Upper lobe of left lung (tissue), 6 donors: ENCODE measurements around the gene RINL. TPM values are rescaled to one million over a fixed set of nuclear protein-coding genes. Genes with fewer than 3 reads are reported as not detected.
A peak's percentile ranks its signal among the peaks of the same experiment; 100 is the strongest.

Experiments
- ATAC-seq, 2 donors: fragments of 200-7000 bp; cut with Tn5 transposase; one replicate each; pipeline ENCODE4 v1.9.1; 2022; ENCODE audit warnings: mild to moderate bottlenecking in 2 of 2, moderate library complexity in 2 of 2; ENCODE audit not compliant: low FRiP score in 2 of 2
- DNase-seq, 2 donors: peaks; one replicate each; pipeline ENCODE4 v3.0.0-alpha.2; 2019 to 2020
- H3K27ac ChIP-seq, 4 donors: fragments of 200-600 bp; sonication (generic); one replicate each; pipeline ENCODE4 v1.5.1; 2016 to 2019
- H3K27me3 ChIP-seq, 4 donors: fragments of 200-600 bp; sonication (generic); one replicate each; pipeline ENCODE4 v1.5.1; 2017 to 2019
- H3K36me3 ChIP-seq, 4 donors: fragments of 200-600 bp; sonication (generic); one replicate each; pipeline ENCODE4 v1.5.1; 2016 to 2019
- H3K4me1 ChIP-seq, 4 donors: fragments of 200-600 bp; sonication (generic); one replicate each; pipeline ENCODE4 v1.5.1; 2018 to 2019
- H3K4me3 ChIP-seq, 4 donors: fragments of 200-600 bp; sonication (generic); one replicate each; pipeline ENCODE4 v1.5.1; 2017 to 2019; ENCODE audit warnings: mild to moderate bottlenecking in 2 of 4, moderate library complexity in 1 of 4
- H3K9me3 ChIP-seq, 4 donors: fragments of 200-600 bp; sonication (generic); one replicate each; pipeline ENCODE4 v1.5.1; 2018 to 2019
- CTCF ChIP-seq, 6 experiments: fragments of 450-650 bp in 4 of 6; fragments of 200-600 bp in 2 of 6; sonication (generic) in 2 of 6; IDR thresholded peaks; one replicate each; pipeline ENCODE4 v1.5.1; 2016 to 2019; ENCODE audit warnings: antibody characterized with exemption in 6 of 6
- EP300 ChIP-seq, 4 donors: sonication (generic); formaldehyde crosslinking; IDR thresholded peaks; one replicate each; pipeline ENCODE4 v1.5.1; 2017; ENCODE audit warnings: antibody characterized with exemption in 4 of 4, control low read depth in 2 of 4
- POLR2A ChIP-seq, 4 donors: fragments of 450-650 bp; IDR thresholded peaks; one replicate each; pipeline ENCODE4 v1.5.1; 2016 to 2017; ENCODE audit warnings: antibody characterized with exemption in 4 of 4, mild to moderate bottlenecking in 2 of 4
- POLR2AphosphoS5 ChIP-seq, 2 donors: sonication (generic); formaldehyde crosslinking; IDR thresholded peaks; one replicate each; pipeline ENCODE4 v1.5.1; 2017; ENCODE audit warnings: antibody characterized with exemption in 2 of 2
- WGBS, 2 donors: methylation state at CpG; one replicate each; pipeline ENCODE4 v1.1.5; 2017 to 2018; 5-methylcytosine and 5-hydroxymethylcytosine counted together
- total RNA-seq, 6 donors: library from RNA; depleted of rRNA in 4 of 6; stranded (reverse); fragments of >200 nt in 4 of 6; gene quantifications; one replicate each; pipeline versions ENCODE4 v1.1.0 to v1.2.1, GENCODE V29; 2016 to 2021
- donor health status: DM: no; HTN: no; CAD: no; lungs with moderate emphysema.
- donor health status: DM: no; HTN: yes; CAD: no; lungs with severe emphysema.

The RINL gene
- total RNA-seq, 6 donors from 2014 or later = 8.7 to 23.1 (median 13.2) TPM

DNA sequence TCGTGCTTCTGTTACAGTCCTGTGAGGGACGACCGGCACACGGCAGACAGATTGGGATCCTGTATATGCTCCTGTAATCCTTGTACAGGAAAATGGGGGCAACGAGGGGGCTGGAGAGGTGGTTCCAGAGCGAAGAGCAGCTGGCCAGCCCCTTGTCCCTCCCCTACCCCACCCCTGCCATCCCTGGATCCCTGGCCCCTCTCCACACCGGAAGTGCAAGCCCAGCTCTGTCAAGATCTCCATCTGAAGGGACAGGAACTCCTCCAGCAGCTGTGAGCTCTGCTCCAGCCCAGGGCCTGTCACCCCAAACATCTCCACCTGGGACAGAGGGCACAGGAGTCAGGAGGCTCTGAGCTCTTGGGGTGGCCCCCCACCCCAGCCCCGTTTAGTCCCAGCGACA is 39.4 kb upstream of the RINL start:
- Histone ChIP-seq H3K4me3 (no peak overlapping the region), H3K27ac (no peak overlapping the region), H3K4me1 (no peaks in the 10 kb centered on the region), H3K27me3 (no peaks in the 10 kb centered on the region), H3K36me3 (peaks cover 0 to 15% (median 5%) of the 10 kb centered on the region in 4 donors), H3K9me3 (no peaks in the 10 kb centered on the region)
- ATAC-seq = no peak
- WGBS, 2 donors = 88 to 92% methylated on average over 7 to 8 of the region's 9 CpGs
- DNase-seq = no peak
- TF ChIP-seq EP300 (IDR thresholded peaks at IDR 0.05) = no peak
- no peak for TF ChIP-seq POLR2A (IDR thresholded peaks at IDR 0.05)
- no peak for TF ChIP-seq CTCF (IDR thresholded peaks at IDR 0.05)
- no peak for TF ChIP-seq POLR2AphosphoS5 (IDR thresholded peaks at IDR 0.05)

DNA sequence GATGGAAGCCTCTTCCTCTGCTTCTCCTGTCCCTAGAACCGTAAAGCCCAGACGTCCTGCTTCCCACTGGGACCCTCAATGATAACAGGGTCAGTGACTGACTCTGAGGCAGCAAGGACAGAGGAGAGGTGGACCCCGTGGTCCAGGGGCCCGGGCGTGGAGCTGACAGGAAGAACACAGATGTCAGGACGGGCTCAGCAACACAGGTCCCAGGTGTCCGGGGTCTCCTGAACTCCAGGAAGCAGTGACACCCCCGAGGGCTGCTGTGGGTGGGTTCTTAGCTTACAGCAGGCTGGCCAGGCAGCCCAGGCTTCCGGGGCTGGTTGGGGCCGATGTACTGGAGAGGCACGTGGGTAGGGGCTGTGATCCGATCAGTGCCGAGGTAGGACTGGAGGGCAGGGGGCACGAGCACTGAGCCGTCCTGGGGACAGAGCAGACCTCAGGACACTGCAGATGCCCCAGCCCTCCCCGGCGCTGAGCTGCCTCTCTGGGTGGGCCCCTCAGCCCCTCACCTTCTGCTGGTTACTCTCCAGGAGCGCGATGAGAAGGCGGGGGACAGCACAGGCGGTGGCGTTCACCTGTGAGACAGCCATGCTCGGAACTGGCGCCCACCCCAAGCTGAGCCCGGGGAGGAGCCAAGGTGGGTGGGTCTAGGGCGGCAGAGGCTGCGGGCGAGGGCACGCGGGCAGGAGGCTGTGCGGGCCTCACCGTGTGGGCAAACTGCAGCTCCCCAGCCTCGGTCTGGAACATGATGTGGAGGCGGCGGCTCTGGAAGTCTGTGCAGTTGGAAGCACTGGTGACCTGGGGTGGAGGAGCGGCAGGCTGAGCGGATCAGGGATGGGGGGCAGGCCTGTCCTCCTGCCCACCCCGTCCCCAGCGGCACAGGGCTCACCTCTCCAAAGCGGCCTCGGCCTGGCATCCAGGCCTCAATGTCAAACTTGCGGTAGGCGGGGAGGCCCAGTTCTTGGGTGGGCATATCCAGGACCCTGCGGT is 37.5 kb upstream of the RINL start:
- Histone ChIP-seq H3K27ac (no peak overlapping the region), H3K4me1 (no peaks in the 10 kb centered on the region), H3K27me3 (no peaks in the 10 kb centered on the region), H3K36me3 (peaks cover 0 to 4% (median 0%) of the 10 kb centered on the region in 4 donors), H3K4me3 (no peak overlapping the region), H3K9me3 (no peaks in the 10 kb centered on the region)
- TF ChIP-seq POLR2AphosphoS5 (IDR thresholded peaks at IDR 0.05) = no peak
- no peak for TF ChIP-seq EP300 (IDR thresholded peaks at IDR 0.05)
- TF ChIP-seq POLR2A (IDR thresholded peaks at IDR 0.05) = no peak
- no peak for TF ChIP-seq CTCF (IDR thresholded peaks at IDR 0.05)
- ATAC-seq = no peak
- WGBS, 2 donors = 94% methylated on average over 40 to 44 of the region's 44 CpGs
- peak in 1 of 2 donors; percentile 76 for DNase-seq

- Histone ChIP-seq H3K36me3 (peaks cover 0 to 5% (median under 1%) of the 10 kb centered on the region in 4 donors), H3K27ac (no peak overlapping the region), H3K4me1 (no peaks in the 10 kb centered on the region), H3K4me3 (no peak overlapping the region), H3K9me3 (no peaks in the 10 kb centered on the region), H3K27me3 (no peaks in the 10 kb centered on the region)
- ATAC-seq (no peak), DNase-seq (no peak)
- 89 to 93% methylated on average over 8 of the region's 8 CpGs for WGBS, 2 donors
- TF ChIP-seq CTCF (IDR thresholded peaks at IDR 0.05) (no peak), POLR2AphosphoS5 (IDR thresholded peaks at IDR 0.05) (no peak), EP300 (IDR thresholded peaks at IDR 0.05) (no peak), POLR2A (IDR thresholded peaks at IDR 0.05) (no peak)
Measured at GRCh38 chr19:38913958-38914357, 35.9 kb upstream of the RINL start.

DNA sequence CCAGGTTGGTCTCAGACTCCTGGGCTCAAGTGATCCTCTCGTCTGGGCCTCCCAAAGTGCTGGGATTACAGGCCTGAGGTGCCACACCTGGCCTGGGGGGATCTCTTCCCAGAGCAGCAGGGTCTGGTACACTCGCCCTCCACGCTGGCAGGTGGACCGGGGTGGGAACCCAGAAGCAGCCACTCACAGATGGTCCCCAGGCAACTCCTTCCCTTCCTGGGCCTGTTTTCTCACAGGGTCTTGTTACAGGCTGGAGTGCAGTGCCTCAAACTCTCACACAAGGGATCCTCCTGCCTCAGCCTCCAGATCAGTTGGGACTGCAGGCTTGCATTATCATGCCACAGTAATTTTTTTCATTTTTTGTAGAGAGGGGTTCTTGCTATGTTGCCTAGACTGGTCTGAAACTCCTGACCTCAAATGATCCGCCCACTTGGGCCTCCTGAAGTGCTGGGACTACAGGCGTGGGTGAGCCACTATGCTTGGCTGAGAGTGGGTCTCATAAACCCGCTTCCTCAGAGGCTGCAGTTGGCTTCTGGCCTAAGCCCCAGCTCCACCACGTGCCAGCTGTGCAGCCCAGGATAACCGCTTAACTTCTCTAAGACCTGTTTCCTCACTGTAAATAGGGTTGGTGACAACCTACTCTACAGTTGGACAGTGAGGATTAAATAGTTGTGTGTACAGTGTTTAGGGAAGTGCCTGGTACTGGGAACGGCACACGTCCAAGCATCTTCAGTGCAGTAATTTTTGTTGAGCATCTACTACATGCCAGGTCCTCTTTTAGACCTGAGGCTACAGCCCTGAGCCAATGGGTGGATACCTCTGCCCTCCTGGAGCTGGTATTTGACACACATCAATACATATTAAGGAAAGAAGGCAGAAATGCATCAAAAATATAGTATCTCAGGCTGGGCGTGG is 34.8 kb upstream of the RINL start:
- no peaks in the 10 kb centered on the region for H3K4me1 ChIP-seq
- H3K4me3 ChIP-seq = no peak overlapping the region
- H3K9me3 ChIP-seq = no peaks in the 10 kb centered on the region
- 58 to 62% methylated on average over 7 to 12 of the region's 12 CpGs for WGBS, 2 donors
- no peak for DNase-seq
- no peak overlapping the region for H3K27ac ChIP-seq
- no peak for TF ChIP-seq POLR2A (IDR thresholded peaks at IDR 0.05)
- TF ChIP-seq EP300 (IDR thresholded peaks at IDR 0.05) = no peak
- no peak for TF ChIP-seq CTCF (IDR thresholded peaks at IDR 0.05)
- TF ChIP-seq POLR2AphosphoS5 (IDR thresholded peaks at IDR 0.05) = no peak
- H3K27me3 ChIP-seq = no peaks in the 10 kb centered on the region
- H3K36me3 ChIP-seq = peaks cover 0 to 13% (median 8%) of the 10 kb centered on the region in 4 donors
- ATAC-seq = no peak
